ENCODE data around the gene PLIN1.

The PLIN1 gene

DNA sequence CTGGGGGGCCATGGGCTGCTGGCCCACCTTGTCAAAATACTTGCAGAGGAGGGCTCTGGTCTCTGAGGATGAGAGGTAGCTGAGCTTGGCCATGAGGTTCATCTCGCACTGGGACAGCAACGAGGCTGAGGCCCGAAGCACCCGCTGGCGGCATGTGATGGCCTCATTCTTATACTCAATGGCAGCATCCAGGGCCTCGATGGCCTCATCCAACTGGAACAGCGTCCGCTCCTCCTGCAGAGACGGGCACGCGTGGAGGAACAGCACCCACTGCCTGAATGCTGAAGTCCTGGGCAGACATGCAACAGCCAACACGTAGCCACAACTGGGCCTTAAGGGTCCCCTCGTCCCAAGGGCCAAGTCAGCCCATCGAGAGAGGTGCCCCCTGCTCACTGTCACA, 48.9 kb downstream of the PLIN1 start:
- Histone ChIP-seq H3K27me3 (ENCODE audit: control insufficient read depth in 1 of 2, insufficient read depth in 2 of 2, low read length in 2 of 2) (no peaks in the 10 kb centered on the region), H3K9me3 (ENCODE audit: control insufficient read depth in 1 of 2, low read length in 2 of 2) (no peaks in the 10 kb centered on the region), H3K4me3 (ENCODE audit: low read depth in 1 of 2, low read length in 2 of 2) (no peak overlapping the region), H3K36me3 (ENCODE audit: control insufficient read depth in 1 of 2, insufficient read depth in 2 of 2, low read length in 2 of 2) (peaks cover 5 to 51% of the 10 kb centered on the region in 2 donors), H3K4me1 (ENCODE audit: control insufficient read depth in 1 of 2, insufficient read depth in 2 of 2, low read length in 2 of 2) (no peaks in the 10 kb centered on the region), H3K9ac (ENCODE audit: low read depth in 1 of 2, low read length in 2 of 2) (no peak overlapping the region), H3K27ac (ENCODE audit: low read depth, low read length) (no peak overlapping the region)

DNA sequence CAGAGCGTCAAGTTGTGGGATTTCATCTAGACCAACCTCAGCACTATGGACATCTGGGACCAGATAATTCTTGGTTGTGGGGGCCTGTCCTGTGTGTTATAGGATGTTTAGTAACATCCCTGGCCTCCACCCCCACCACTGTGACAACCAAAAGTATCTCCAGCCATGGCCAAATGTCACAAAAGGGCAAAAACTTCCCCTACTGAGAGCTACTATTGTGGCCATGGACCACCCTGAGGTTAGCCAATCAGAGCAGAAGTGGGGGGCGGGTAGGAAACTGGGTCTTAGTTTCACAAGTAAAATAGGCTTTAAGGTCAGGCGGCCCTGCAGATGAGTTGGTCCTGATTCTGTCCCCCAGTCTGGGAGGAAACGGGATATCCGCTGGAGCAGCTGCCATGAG, 49.3 kb downstream of the PLIN1 start:
- H3K4me1 ChIP-seq (ENCODE audit: control insufficient read depth in 1 of 2, insufficient read depth in 2 of 2, low read length in 2 of 2), result no peaks in the 10 kb centered on the region
- peaks cover 5 to 53% of the 10 kb centered on the region in 2 donors for H3K36me3 ChIP-seq (ENCODE audit: control insufficient read depth in 1 of 2, insufficient read depth in 2 of 2, low read length in 2 of 2)
- no peaks in the 10 kb centered on the region for H3K9me3 ChIP-seq (ENCODE audit: control insufficient read depth in 1 of 2, low read length in 2 of 2)
- no peak overlapping the region for H3K4me3 ChIP-seq (ENCODE audit: low read depth in 1 of 2, low read length in 2 of 2)
- no peak overlapping the region for H3K27ac ChIP-seq (ENCODE audit: low read depth, low read length)
- no peaks in the 10 kb centered on the region for H3K27me3 ChIP-seq (ENCODE audit: control insufficient read depth in 1 of 2, insufficient read depth in 2 of 2, low read length in 2 of 2)
- no peak overlapping the region for H3K9ac ChIP-seq (ENCODE audit: low read depth in 1 of 2, low read length in 2 of 2)

DNA sequence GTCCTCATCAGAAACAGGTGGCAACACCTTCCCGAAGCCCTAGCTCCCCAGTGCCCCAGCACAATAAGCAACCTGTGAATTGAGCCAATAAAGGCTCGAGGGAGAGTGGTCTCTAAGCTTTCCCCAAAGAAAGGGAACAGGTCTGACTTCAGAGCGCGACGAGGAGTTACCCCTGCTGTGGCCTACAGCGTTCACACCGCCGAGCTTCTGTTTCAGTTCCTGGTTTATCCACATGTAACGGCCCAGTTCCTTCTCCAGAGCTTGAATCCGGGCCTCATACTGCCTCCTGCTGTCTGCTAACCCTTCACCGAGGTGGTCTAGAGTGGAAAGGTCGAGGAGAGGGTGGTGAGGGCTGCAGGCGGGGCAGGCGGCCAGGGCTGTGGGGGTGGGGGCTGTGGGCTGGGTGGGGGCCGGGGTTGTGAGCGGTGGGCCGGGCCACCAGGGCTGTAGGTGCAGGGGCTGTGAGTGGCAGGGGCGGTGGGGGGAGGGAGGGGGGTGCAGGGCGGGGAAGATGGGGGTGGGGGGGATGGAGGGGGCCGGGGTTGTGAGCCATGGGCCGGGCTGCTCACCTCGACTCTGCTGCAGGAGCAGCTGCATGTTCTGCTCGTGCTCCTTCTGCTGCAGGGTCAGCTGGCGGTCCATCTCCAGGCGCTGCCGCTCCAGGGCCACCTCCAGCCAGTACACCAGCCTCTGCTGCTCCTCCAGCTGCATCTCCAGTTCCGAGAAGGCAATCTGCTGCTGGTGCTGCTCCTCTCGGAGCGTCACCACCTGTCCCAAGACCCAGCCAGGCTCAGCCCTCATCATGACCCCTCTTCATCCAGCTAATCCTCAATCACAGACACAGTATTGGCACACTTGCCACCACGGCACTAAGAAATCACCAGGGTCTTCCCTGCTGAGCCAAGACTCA, 50.1 kb downstream of the PLIN1 start:
- no peaks in the 10 kb centered on the region for H3K4me1 ChIP-seq (ENCODE audit: control insufficient read depth in 1 of 2, insufficient read depth in 2 of 2, low read length in 2 of 2)
- peaks cover 12 to 60% of the 10 kb centered on the region in 2 donors for H3K36me3 ChIP-seq (ENCODE audit: control insufficient read depth in 1 of 2, insufficient read depth in 2 of 2, low read length in 2 of 2)
- H3K27ac ChIP-seq (ENCODE audit: low read depth, low read length), result no peak overlapping the region
- H3K9ac ChIP-seq (ENCODE audit: low read depth in 1 of 2, low read length in 2 of 2), result no peak overlapping the region
- H3K4me3 ChIP-seq (ENCODE audit: low read depth in 1 of 2, low read length in 2 of 2), result no peak overlapping the region
- H3K27me3 ChIP-seq (ENCODE audit: control insufficient read depth in 1 of 2, insufficient read depth in 2 of 2, low read length in 2 of 2), result no peaks in the 10 kb centered on the region
- no peaks in the 10 kb centered on the region for H3K9me3 ChIP-seq (ENCODE audit: control insufficient read depth in 1 of 2, low read length in 2 of 2)

DNA sequence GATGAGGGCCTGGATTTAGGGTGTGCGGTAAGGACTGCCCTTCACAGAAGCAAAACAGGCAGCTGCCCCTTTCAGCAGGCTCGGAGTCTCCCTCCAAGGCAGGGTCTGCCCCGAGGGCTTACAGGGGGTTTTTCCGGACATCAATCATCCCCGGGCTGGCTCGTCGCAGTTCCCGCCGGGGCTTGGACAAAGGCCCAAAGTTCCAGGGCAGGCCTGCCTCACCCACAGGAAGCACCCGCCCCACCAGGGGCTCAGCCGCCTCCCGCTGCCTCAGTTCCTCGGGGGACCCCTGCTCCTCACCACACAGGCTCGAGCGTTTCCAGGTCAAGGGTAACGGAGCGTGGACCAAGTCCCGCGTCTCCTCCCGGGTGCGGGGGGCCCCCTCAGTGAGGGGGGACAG, 50.9 kb downstream of the PLIN1 start:
- Histone ChIP-seq H3K4me1 (ENCODE audit: control insufficient read depth in 1 of 2, insufficient read depth in 2 of 2, low read length in 2 of 2) (no peaks in the 10 kb centered on the region), H3K9me3 (ENCODE audit: control insufficient read depth in 1 of 2, low read length in 2 of 2) (no peaks in the 10 kb centered on the region), H3K9ac (ENCODE audit: low read depth in 1 of 2, low read length in 2 of 2) (no peak overlapping the region), H3K27me3 (ENCODE audit: control insufficient read depth in 1 of 2, insufficient read depth in 2 of 2, low read length in 2 of 2) (no peaks in the 10 kb centered on the region), H3K36me3 (ENCODE audit: control insufficient read depth in 1 of 2, insufficient read depth in 2 of 2, low read length in 2 of 2) (peaks cover 12 to 65% of the 10 kb centered on the region in 2 donors), H3K4me3 (ENCODE audit: low read depth in 1 of 2, low read length in 2 of 2) (no peak overlapping the region), H3K27ac (ENCODE audit: low read depth, low read length) (no peak overlapping the region)

DNA sequence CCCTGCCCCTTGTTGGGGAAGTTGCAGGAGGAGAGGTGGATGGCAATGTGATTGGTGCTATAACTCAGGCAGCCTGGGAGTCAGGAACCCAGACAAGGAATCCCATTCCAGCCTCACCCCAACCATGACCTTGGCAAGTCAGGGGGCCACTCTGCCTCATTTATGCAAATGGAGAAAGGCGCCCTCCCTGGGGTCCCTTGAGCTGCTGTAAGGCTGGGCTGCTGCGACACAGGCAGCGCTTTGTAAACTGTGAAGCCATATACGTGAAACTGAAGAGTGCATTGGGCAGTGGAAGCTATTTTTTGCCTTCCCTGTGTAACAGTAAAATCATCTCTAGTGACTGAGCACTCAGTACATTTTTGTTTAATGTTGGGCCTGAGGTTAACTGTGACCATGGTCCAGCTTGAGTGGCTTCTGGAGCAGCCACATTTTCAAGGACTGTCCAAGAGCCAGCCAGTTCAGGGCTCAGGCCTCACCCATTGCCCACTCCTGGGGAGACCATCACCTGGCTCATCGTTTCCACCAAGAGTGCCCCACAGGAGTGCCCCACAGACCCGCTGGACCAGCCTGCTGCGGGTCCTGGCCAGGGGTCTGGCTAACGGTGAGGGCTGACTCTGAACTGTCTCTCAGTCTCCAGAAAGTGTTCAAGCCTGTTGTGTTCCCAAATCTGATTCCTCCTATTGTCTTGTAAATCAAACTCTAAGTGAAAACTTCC, 51.8 kb downstream of the PLIN1 start:
- no peaks in the 10 kb centered on the region for H3K27me3 ChIP-seq (ENCODE audit: control insufficient read depth in 1 of 2, insufficient read depth in 2 of 2, low read length in 2 of 2)
- H3K4me1 ChIP-seq (ENCODE audit: control insufficient read depth in 1 of 2, insufficient read depth in 2 of 2, low read length in 2 of 2), result no peaks in the 10 kb centered on the region
- H3K9ac ChIP-seq (ENCODE audit: low read depth in 1 of 2, low read length in 2 of 2), result no peak overlapping the region
- H3K9me3 ChIP-seq (ENCODE audit: control insufficient read depth in 1 of 2, low read length in 2 of 2), result no peaks in the 10 kb centered on the region
- H3K4me3 ChIP-seq (ENCODE audit: low read depth in 1 of 2, low read length in 2 of 2), result no peak overlapping the region
- H3K27ac ChIP-seq (ENCODE audit: low read depth, low read length), result no peak overlapping the region
- peaks cover 10 to 68% of the 10 kb centered on the region in 2 donors for H3K36me3 ChIP-seq (ENCODE audit: control insufficient read depth in 1 of 2, insufficient read depth in 2 of 2, low read length in 2 of 2)

DNA sequence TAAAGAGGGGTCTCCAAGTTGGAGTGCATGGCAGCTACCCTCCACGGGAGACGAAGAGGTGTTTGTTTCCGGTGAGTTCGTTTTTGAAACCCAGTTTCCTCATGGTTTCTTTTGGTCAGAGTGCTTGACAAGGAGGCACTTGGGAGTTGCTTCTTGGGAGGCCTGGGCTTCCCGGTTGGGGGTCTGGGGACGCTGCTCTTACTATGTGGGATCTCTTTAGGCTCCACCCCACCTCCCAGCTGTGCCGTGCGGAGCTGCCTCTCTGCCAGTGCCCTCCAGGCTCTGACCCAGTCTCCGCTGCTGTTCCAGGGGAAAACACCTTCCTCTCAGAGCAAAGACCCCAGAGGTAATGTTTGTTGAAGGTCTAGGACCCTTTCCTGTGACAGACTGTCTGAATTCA, 53.5 kb downstream of the PLIN1 start:
- H3K4me1 ChIP-seq (ENCODE audit: control insufficient read depth in 1 of 2, insufficient read depth in 2 of 2, low read length in 2 of 2), result no peaks in the 10 kb centered on the region
- peaks cover 7 to 63% of the 10 kb centered on the region in 2 donors for H3K36me3 ChIP-seq (ENCODE audit: control insufficient read depth in 1 of 2, insufficient read depth in 2 of 2, low read length in 2 of 2)
- no peak overlapping the region for H3K4me3 ChIP-seq (ENCODE audit: low read depth in 1 of 2, low read length in 2 of 2)
- no peak overlapping the region for H3K27ac ChIP-seq (ENCODE audit: low read depth, low read length)
- H3K27me3 ChIP-seq (ENCODE audit: control insufficient read depth in 1 of 2, insufficient read depth in 2 of 2, low read length in 2 of 2), result no peaks in the 10 kb centered on the region
- H3K9me3 ChIP-seq (ENCODE audit: control insufficient read depth in 1 of 2, low read length in 2 of 2), result no peaks in the 10 kb centered on the region
- no peak overlapping the region for H3K9ac ChIP-seq (ENCODE audit: low read depth in 1 of 2, low read length in 2 of 2)

DNA sequence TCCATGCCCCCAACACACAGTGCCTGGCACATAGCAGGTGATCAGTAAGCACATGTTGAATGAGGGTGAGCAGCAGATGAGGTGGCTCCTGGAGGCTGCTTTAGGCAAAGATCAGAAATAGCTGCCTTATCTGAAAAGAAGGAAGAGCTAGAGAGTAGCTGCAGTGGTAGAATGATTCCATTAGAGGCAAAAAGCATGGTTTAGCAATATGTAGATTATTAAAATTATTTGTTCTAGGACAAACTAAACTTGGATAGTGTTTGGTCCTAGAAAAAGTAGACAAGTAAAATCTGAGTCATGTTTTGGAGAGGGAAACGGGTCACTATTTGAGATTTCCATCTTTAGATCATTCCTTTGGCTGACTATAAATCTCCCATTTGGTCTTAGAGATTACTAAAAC, 56.0 kb downstream of the PLIN1 start:
- no peaks in the 10 kb centered on the region for H3K4me1 ChIP-seq (ENCODE audit: control insufficient read depth in 1 of 2, insufficient read depth in 2 of 2, low read length in 2 of 2)
- peaks cover 11 to 62% of the 10 kb centered on the region in 2 donors for H3K36me3 ChIP-seq (ENCODE audit: control insufficient read depth in 1 of 2, insufficient read depth in 2 of 2, low read length in 2 of 2)
- H3K9me3 ChIP-seq (ENCODE audit: control insufficient read depth in 1 of 2, low read length in 2 of 2), result no peaks in the 10 kb centered on the region
- H3K4me3 ChIP-seq (ENCODE audit: low read depth in 1 of 2, low read length in 2 of 2), result no peak overlapping the region
- H3K27ac ChIP-seq (ENCODE audit: low read depth, low read length), result no peak overlapping the region
- H3K27me3 ChIP-seq (ENCODE audit: control insufficient read depth in 1 of 2, insufficient read depth in 2 of 2, low read length in 2 of 2), result no peaks in the 10 kb centered on the region
- H3K9ac ChIP-seq (ENCODE audit: low read depth in 1 of 2, low read length in 2 of 2), result no peak overlapping the region

DNA sequence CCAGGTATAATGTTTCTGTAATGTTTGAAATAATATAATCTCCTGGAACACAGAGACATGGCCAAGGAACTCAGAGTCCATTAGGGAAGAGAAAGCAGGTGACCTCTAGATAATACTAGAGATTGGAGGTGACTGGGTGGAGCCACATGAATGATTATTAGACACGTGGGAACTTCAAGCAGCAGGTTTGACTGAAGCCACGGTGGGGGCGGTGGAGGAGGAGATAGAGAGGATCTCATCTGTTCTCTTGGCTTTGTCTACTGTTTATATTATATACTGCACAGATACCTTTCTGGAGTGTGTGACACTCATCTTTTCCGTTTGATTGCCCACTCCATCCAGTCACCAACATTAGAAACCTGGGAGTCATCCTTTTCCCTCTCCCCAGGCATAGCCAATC, 57.6 kb downstream of the PLIN1 start:
- no peaks in the 10 kb centered on the region for H3K9me3 ChIP-seq (ENCODE audit: control insufficient read depth in 1 of 2, low read length in 2 of 2)

DNA sequence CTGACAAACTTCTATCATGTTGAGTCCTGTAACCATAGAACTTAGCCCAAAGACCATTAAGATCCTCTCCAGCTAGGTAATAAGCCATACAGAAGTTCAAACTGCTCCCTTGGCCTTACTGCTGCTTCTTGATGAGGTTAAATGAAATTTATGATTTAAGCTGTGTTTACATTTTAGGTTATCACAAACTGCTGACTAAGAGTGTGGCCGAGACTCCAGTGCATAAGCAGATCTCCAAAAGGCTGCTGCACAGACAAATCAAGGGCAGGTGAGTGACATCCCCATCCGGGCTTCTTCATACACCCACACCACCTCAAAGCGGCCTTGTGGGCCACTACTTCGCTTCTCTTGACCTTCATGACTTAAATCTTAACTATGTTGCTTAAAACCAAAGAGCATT, 62.9 kb downstream of the PLIN1 start:
- Histone ChIP-seq H3K4me1 (ENCODE audit: control insufficient read depth in 1 of 2, insufficient read depth in 2 of 2, low read length in 2 of 2) (no peaks in the 10 kb centered on the region), H3K4me3 (ENCODE audit: low read depth in 1 of 2, low read length in 2 of 2) (no peak overlapping the region), H3K27ac (ENCODE audit: low read depth, low read length) (no peak overlapping the region), H3K9ac (ENCODE audit: low read depth in 1 of 2, low read length in 2 of 2) (no peak overlapping the region), H3K27me3 (ENCODE audit: control insufficient read depth in 1 of 2, insufficient read depth in 2 of 2, low read length in 2 of 2) (no peaks in the 10 kb centered on the region), H3K36me3 (ENCODE audit: control insufficient read depth in 1 of 2, insufficient read depth in 2 of 2, low read length in 2 of 2) (peaks cover 9 to 44% of the 10 kb centered on the region in 2 donors), H3K9me3 (ENCODE audit: control insufficient read depth in 1 of 2, low read length in 2 of 2) (peaks cover 5 to 6% of the 10 kb centered on the region in 2 donors)

More for the DNA sequence above, 57.6 kb downstream of the PLIN1 start:
- Histone ChIP-seq H3K4me1 (ENCODE audit: control insufficient read depth in 1 of 2, insufficient read depth in 2 of 2, low read length in 2 of 2) (no peaks in the 10 kb centered on the region), H3K36me3 (ENCODE audit: control insufficient read depth in 1 of 2, insufficient read depth in 2 of 2, low read length in 2 of 2) (peaks cover 11 to 57% of the 10 kb centered on the region in 2 donors), H3K4me3 (ENCODE audit: low read depth in 1 of 2, low read length in 2 of 2) (no peak overlapping the region), H3K9ac (ENCODE audit: low read depth in 1 of 2, low read length in 2 of 2) (no peak overlapping the region), H3K27me3 (ENCODE audit: control insufficient read depth in 1 of 2, insufficient read depth in 2 of 2, low read length in 2 of 2) (no peaks in the 10 kb centered on the region), H3K27ac (ENCODE audit: low read depth, low read length) (no peak overlapping the region)

DNA sequence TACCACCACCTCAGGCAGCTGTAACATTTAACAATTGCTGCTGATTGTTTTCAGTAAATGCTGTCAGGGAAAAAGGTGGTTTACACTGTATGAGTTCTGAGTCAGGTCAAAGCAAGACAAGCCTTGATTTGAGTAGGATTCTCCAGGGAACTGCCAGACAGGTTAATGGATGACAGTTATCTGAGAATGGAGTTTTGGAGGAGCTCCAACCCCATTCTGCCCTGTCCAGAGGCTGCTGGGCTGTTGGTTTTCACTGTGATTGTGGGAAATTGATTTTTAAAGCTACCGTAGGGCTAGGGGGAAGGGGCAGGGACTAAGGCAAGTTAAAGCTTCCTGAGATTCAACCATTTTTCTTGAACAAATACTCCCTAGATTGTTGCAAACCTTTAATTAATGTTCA, 64.0 kb downstream of the PLIN1 start:
- Histone ChIP-seq H3K9me3 (ENCODE audit: control insufficient read depth in 1 of 2, low read length in 2 of 2) (peaks cover 5 to 6% of the 10 kb centered on the region in 2 donors), H3K9ac (ENCODE audit: low read depth in 1 of 2, low read length in 2 of 2) (no peak overlapping the region), H3K4me3 (ENCODE audit: low read depth in 1 of 2, low read length in 2 of 2) (no peak overlapping the region), H3K36me3 (ENCODE audit: control insufficient read depth in 1 of 2, insufficient read depth in 2 of 2, low read length in 2 of 2) (peaks cover 9 to 42% of the 10 kb centered on the region in 2 donors), H3K27me3 (ENCODE audit: control insufficient read depth in 1 of 2, insufficient read depth in 2 of 2, low read length in 2 of 2) (no peaks in the 10 kb centered on the region), H3K4me1 (ENCODE audit: control insufficient read depth in 1 of 2, insufficient read depth in 2 of 2, low read length in 2 of 2) (no peaks in the 10 kb centered on the region), H3K27ac (ENCODE audit: low read depth, low read length) (no peak overlapping the region)
